Liver (tissue), 5 donors: ENCODE results near the gene RAB11FIP3. TPM values are rescaled to one million over a fixed set of nuclear protein-coding genes. Genes with fewer than 3 reads are reported as not detected.

Source experiments
- polyA plus RNA-seq, 2 donors: library from polyadenylated mRNA; stranded (reverse) in 1 of 2; unstranded in 1 of 2; fragments of 200-250 nt in 1 of 2; fragments of >200 nt in 1 of 2; fragmentation: Nextera tagmentation in 1 of 2; extraction: Ambion mirVana in 1 of 2; gene quantifications; one replicate each; pipeline versions ENCODE4 v1.2.1 to v1.2.3, GENCODE V29; 2013 to 2015
- small RNA-seq: library from RNA; depleted of rRNA; stranded (forward); fragments of <200 nt; gene quantifications from one replicate; pipeline ENCODE3, GENCODE V24; 2014
- total RNA-seq, 2 donors: library from RNA; depleted of rRNA; stranded (reverse); fragments of >200 nt; gene quantifications; one replicate each; pipeline ENCODE4 v1.2.3, GENCODE V29; 2014
- donor health status: healthy.
- donor health status: healthy.
- donor health status: healthy.

The RAB11FIP3 gene
- total and polyA plus RNA-seq, 4 donors, result 3.5 to 29.4 (median 15.7) TPM

Small RNA genes lying within 50 kb of the gene (small RNA-seq; reads per million reads assigned to genes)
- gene MIR3176 (1.2 reads per million, percentile 80 among the genes with 10 or more reads in this experiment), gene MIR5587 (not detected), gene RF00019 (not detected), gene Z98883.1 (not detected)

Other genes starting within 250 kb of the RAB11FIP3 start
- gene HBA1, start 249.0 kb upstream of the RAB11FIP3 start, total RNA-seq, result over 10,000 TPM in 1 of 2 donors, 1 to 10 TPM in 1; 3.5 to 19,034 TPM
- gene HBA1, start 249.0 kb upstream of the RAB11FIP3 start, polyA plus RNA-seq, result 10 to 100 TPM; 18.5 to 41.6 TPM
- 10 to 100 TPM in 1 of 2 donors, not detected in 1; 50.9 TPM for gene HBQ1, start 245.2 kb upstream of the RAB11FIP3 start, total RNA-seq
- not detected for gene HBQ1, start 245.2 kb upstream of the RAB11FIP3 start, polyA plus RNA-seq
- 10 to 100 TPM; 19.5 to 34.3 TPM for gene LUC7L, start 196.2 kb upstream of the RAB11FIP3 start, total RNA-seq
- gene LUC7L, start 196.2 kb upstream of the RAB11FIP3 start, polyA plus RNA-seq, result 10 to 100 TPM; 11.5 to 19.8 TPM
- 10 to 100 TPM; 26.6 to 29.0 TPM for gene FAM234A, start 190.8 kb upstream of the RAB11FIP3 start, total RNA-seq
- 10 to 100 TPM; 24.1 to 39.7 TPM for gene FAM234A, start 190.8 kb upstream of the RAB11FIP3 start, polyA plus RNA-seq
- gene RGS11, start 149.7 kb upstream of the RAB11FIP3 start, total RNA-seq, result 1 to 10 TPM in 1 of 2 donors, not detected in 1; 1.6 TPM
- under 1 TPM; 0.51 to 0.77 TPM for gene RGS11, start 149.7 kb upstream of the RAB11FIP3 start, polyA plus RNA-seq
- under 1 TPM in 1 of 2 donors, not detected in 1; 0.08 TPM for gene ARHGDIG, start 145.1 kb upstream of the RAB11FIP3 start, total RNA-seq
- gene ARHGDIG, start 145.1 kb upstream of the RAB11FIP3 start, polyA plus RNA-seq, result not detected
- gene PDIA2, start 142.5 kb upstream of the RAB11FIP3 start, total RNA-seq, result under 1 TPM in 1 of 2 donors, not detected in 1; 0.09 TPM
- under 1 TPM in 1 of 2 donors, not detected in 1; 0.03 TPM for gene PDIA2, start 142.5 kb upstream of the RAB11FIP3 start, polyA plus RNA-seq
- gene AXIN1, start 72.9 kb upstream of the RAB11FIP3 start, total RNA-seq, result 10 to 100 TPM in 1 of 2 donors, 1 to 10 TPM in 1; 9.4 to 10.3 TPM
- gene AXIN1, start 72.9 kb upstream of the RAB11FIP3 start, polyA plus RNA-seq, result 1 to 10 TPM; 2.0 to 6.5 TPM
- 10 to 100 TPM; 28.3 to 41.5 TPM for gene MRPL28, start 55.1 kb upstream of the RAB11FIP3 start, total RNA-seq
- gene MRPL28, start 55.1 kb upstream of the RAB11FIP3 start, polyA plus RNA-seq, result 10 to 100 TPM; 58.6 to 63.4 TPM
- gene PGAP6, start 43.7 kb upstream of the RAB11FIP3 start, total RNA-seq, result 10 to 100 TPM; 34.4 to 41.7 TPM
- gene PGAP6, start 43.7 kb upstream of the RAB11FIP3 start, polyA plus RNA-seq, result 10 to 100 TPM; 18.9 to 50.5 TPM
- 10 to 100 TPM; 39.2 to 91.4 TPM for gene NME4, start 28.4 kb upstream of the RAB11FIP3 start, total RNA-seq
- 100 to 1,000 TPM in 1 of 2 donors, 10 to 100 TPM in 1; 76.4 to 118 TPM for gene NME4, start 28.4 kb upstream of the RAB11FIP3 start, polyA plus RNA-seq
- gene DECR2, start 23.8 kb upstream of the RAB11FIP3 start, total RNA-seq, result 100 to 1,000 TPM in 1 of 2 donors, 10 to 100 TPM in 1; 42.2 to 119 TPM
- gene DECR2, start 23.8 kb upstream of the RAB11FIP3 start, polyA plus RNA-seq, result 100 to 1,000 TPM; 133 to 210 TPM
- gene CAPN15, start 102.1 kb downstream of the RAB11FIP3 start, total RNA-seq, result 10 to 100 TPM; 26.2 to 37.2 TPM
- 10 to 100 TPM in 1 of 2 donors, 1 to 10 TPM in 1; 5.9 to 17.0 TPM for gene CAPN15, start 102.1 kb downstream of the RAB11FIP3 start, polyA plus RNA-seq
- not detected for gene PRR35, start 134.7 kb downstream of the RAB11FIP3 start, total RNA-seq
- not detected for gene PRR35, start 134.7 kb downstream of the RAB11FIP3 start, polyA plus RNA-seq
- 1 to 10 TPM in 1 of 2 donors, under 1 TPM in 1; 0.25 to 7.0 TPM for gene NHLRC4, start 141.4 kb downstream of the RAB11FIP3 start, total RNA-seq
- gene NHLRC4, start 141.4 kb downstream of the RAB11FIP3 start, polyA plus RNA-seq, result under 1 TPM in 1 of 2 donors, not detected in 1; 0.17 TPM
- gene PIGQ, start 144.3 kb downstream of the RAB11FIP3 start, total RNA-seq, result 100 to 1,000 TPM in 1 of 2 donors, 10 to 100 TPM in 1; 16.8 to 144 TPM
- 10 to 100 TPM; 18.9 to 22.4 TPM for gene PIGQ, start 144.3 kb downstream of the RAB11FIP3 start, polyA plus RNA-seq
- 10 to 100 TPM in 1 of 2 donors, 1 to 10 TPM in 1; 7.7 to 11.0 TPM for gene RAB40C, start 164.4 kb downstream of the RAB11FIP3 start, total RNA-seq
- gene RAB40C, start 164.4 kb downstream of the RAB11FIP3 start, polyA plus RNA-seq, result 10 to 100 TPM in 1 of 2 donors, 1 to 10 TPM in 1; 6.1 to 10.7 TPM
- gene WFIKKN1, start 205.3 kb downstream of the RAB11FIP3 start, total RNA-seq, result 1 to 10 TPM in 1 of 2 donors, under 1 TPM in 1; 0.67 to 1.2 TPM
- under 1 TPM; 0.19 to 0.24 TPM for gene WFIKKN1, start 205.3 kb downstream of the RAB11FIP3 start, polyA plus RNA-seq
- gene METTL26, start 210.7 kb downstream of the RAB11FIP3 start, total RNA-seq, result 10 to 100 TPM; 26.3 to 28.1 TPM
- 10 to 100 TPM; 54.6 to 69.1 TPM for gene METTL26, start 210.7 kb downstream of the RAB11FIP3 start, polyA plus RNA-seq
- 10 to 100 TPM; 16.3 to 45.5 TPM for gene MCRIP2, start 216.2 kb downstream of the RAB11FIP3 start, total RNA-seq
- 10 to 100 TPM; 77.4 to 97.3 TPM for gene MCRIP2, start 216.2 kb downstream of the RAB11FIP3 start, polyA plus RNA-seq
- gene WDR90, start 223.7 kb downstream of the RAB11FIP3 start, total RNA-seq, result 10 to 100 TPM in 1 of 2 donors, 1 to 10 TPM in 1; 10.0 to 13.4 TPM
- gene WDR90, start 223.7 kb downstream of the RAB11FIP3 start, polyA plus RNA-seq, result 1 to 10 TPM; 4.7 to 5.9 TPM
- 10 to 100 TPM; 20.8 to 31.0 TPM for gene RHOT2, start 242.5 kb downstream of the RAB11FIP3 start, total RNA-seq
- 10 to 100 TPM; 37.5 to 37.9 TPM for gene RHOT2, start 242.5 kb downstream of the RAB11FIP3 start, polyA plus RNA-seq